ENCODE data around the gene MPL. TPM values are rescaled to one million over a fixed set of nuclear protein-coding genes. Genes with fewer than 3 reads are reported as not detected.

The MPL gene
- total RNA-seq, 1 experiment from 2014 or later, result not detected

DNA sequence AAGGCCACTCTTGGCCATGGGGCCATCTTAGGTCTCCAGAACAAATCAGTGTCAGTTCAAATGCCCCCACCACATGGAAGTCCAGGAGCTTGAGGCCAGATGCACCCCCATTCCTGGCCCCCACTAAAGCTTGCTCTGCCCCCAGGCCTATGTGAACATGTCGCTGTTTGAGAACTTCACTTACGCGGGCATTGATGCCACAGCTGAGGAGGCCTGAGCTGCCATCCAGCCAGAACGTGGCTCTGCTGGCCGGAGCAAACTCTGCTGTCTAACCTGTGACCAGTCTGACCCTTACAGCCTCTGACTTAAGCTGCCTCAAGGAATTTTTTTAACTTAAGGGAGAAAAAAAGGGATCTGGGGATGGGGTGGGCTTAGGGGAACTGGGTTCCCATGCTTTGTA, 15.1 kb upstream of the MPL start:
- H3K4me3 ChIP-seq (ENCODE audit: low read depth, low read length, poor library complexity, severe bottlenecking), result no peak overlapping the region
- H3K4me1 ChIP-seq (ENCODE audit: insufficient read depth, low read length, poor library complexity, severe bottlenecking), result peaks cover 5% of the 10 kb centered on the region
- H3K27ac ChIP-seq (ENCODE audit: low read depth, low read length, poor library complexity, severe bottlenecking), result no peak overlapping the region
- CTCF ChIA-PET, result no interaction called here
- POLR2A ChIA-PET (ENCODE audit: low non-redundant PET), result no interaction called here
- no peak for DNase-seq (ENCODE audit: low spot score)
- intact Hi-C loops (cut with micrococcal nuclease; ENCODE audit: unreplicated experiment), result no loop called here
- TF ChIP-seq, protein P1, sequence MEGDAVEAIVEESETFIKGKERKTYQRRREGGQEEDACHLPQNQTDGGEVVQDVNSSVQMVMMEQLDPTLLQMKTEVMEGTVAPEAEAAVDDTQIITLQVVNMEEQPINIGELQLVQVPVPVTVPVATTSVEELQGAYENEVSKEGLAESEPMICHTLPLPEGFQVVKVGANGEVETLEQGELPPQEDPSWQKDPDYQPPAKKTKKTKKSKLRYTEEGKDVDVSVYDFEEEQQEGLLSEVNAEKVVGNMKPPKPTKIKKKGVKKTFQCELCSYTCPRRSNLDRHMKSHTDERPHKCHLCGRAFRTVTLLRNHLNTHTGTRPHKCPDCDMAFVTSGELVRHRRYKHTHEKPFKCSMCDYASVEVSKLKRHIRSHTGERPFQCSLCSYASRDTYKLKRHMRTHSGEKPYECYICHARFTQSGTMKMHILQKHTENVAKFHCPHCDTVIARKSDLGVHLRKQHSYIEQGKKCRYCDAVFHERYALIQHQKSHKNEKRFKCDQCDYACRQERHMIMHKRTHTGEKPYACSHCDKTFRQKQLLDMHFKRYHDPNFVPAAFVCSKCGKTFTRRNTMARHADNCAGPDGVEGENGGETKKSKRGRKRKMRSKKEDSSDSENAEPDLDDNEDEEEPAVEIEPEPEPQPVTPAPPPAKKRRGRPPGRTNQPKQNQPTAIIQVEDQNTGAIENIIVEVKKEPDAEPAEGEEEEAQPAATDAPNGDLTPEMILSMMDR (conservative IDR thresholded peaks at IDR 0.05; ENCODE audit: low read depth, low read length), result no peak
- no peak for TF ChIP-seq EZH2 (IDR thresholded peaks at IDR 0.05; ENCODE audit: borderline replicate concordance, low read depth, low read length, poor library complexity, severe bottlenecking)
- H3K36me3 ChIP-seq (ENCODE audit: insufficient read depth, low read length, poor library complexity, severe bottlenecking), result no peaks in the 10 kb centered on the region
- no TSS peak for BruUV-seq (replicated peaks)
- H3K9me3 ChIP-seq (ENCODE audit: low read depth, low read length, poor library complexity, severe bottlenecking), result peaks cover under 1% of the 10 kb centered on the region
- no peaks in the 10 kb centered on the region for H3K27me3 ChIP-seq (replicated peaks; ENCODE audit: insufficient read depth, low read depth, low read length, poor library complexity)

DNA sequence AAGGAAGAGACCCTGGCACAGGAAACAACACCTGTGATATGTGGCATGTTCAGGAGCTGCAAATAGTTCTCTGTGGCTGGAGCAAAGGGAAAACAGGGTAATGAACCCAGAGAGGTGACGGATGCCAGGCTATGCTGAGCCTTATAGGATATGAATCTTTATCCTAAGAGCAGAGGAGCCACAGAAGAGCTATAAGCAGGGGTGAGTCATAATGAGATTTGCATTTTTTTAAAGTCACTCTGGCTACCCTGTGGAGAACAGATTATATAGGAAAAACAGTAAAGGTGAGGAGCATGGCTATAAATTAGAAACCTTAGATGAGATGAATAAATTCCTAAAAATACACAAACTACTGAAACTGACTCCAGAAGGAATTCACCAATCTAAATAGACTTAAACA, 12.8 kb upstream of the MPL start:
- Histone ChIP-seq H3K27ac (ENCODE audit: low read depth, low read length, poor library complexity, severe bottlenecking) (no peak overlapping the region), H3K4me1 (ENCODE audit: insufficient read depth, low read length, poor library complexity, severe bottlenecking) (peaks cover 5% of the 10 kb centered on the region), H3K4me3 (ENCODE audit: low read depth, low read length, poor library complexity, severe bottlenecking) (no peak overlapping the region), H3K9me3 (ENCODE audit: low read depth, low read length, poor library complexity, severe bottlenecking) (peaks cover 11% of the 10 kb centered on the region), H3K36me3 (ENCODE audit: insufficient read depth, low read length, poor library complexity, severe bottlenecking) (no peaks in the 10 kb centered on the region), H3K27me3 (replicated peaks; ENCODE audit: insufficient read depth, low read depth, low read length, poor library complexity) (no peaks in the 10 kb centered on the region)
- no peak for TF ChIP-seq EZH2 (IDR thresholded peaks at IDR 0.05; ENCODE audit: borderline replicate concordance, low read depth, low read length, poor library complexity, severe bottlenecking)
- TF ChIP-seq, protein P1 (conservative IDR thresholded peaks at IDR 0.05; ENCODE audit: low read depth, low read length), result no peak
- BruUV-seq (replicated peaks), result no TSS peak
- CTCF ChIA-PET, result interaction anchor here (0.6 kb wide), 1 partner anchor 412 kb away, joined by 3 read pairs; no protein-coding TSS in a partner anchor
- POLR2A ChIA-PET (ENCODE audit: low non-redundant PET), result no interaction called here
- intact Hi-C loops (cut with micrococcal nuclease; ENCODE audit: unreplicated experiment), result no loop called here
- peak; percentile 64 for DNase-seq (ENCODE audit: low spot score)

DNA sequence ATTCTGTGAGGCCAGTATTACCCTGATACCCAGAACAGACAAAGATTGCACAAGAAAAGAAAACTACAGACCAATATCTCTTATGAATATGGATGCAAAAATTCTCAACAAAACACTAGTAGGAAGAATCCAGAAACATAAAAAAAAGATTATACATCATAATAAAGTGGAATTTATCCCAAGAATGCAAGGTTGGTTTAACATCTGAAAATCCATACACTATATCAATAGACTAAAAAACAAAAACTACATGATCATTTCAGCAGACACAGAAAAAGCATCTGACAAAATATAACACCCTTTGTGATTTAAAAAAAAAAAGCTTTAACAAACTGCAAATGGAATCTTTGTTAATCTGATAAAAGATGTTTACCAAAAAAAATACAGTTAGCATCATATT, 12.2 kb upstream of the MPL start:
- DNase-seq (ENCODE audit: low spot score), result no peak
- H3K4me3 ChIP-seq (ENCODE audit: low read depth, low read length, poor library complexity, severe bottlenecking), result no peak overlapping the region
- no peaks in the 10 kb centered on the region for H3K36me3 ChIP-seq (ENCODE audit: insufficient read depth, low read length, poor library complexity, severe bottlenecking)
- H3K27me3 ChIP-seq (replicated peaks; ENCODE audit: insufficient read depth, low read depth, low read length, poor library complexity), result no peaks in the 10 kb centered on the region
- BruUV-seq (replicated peaks), result no TSS peak
- H3K9me3 ChIP-seq (ENCODE audit: low read depth, low read length, poor library complexity, severe bottlenecking), result peaks cover 11% of the 10 kb centered on the region
- CTCF ChIA-PET, result no interaction called here
- POLR2A ChIA-PET (ENCODE audit: low non-redundant PET), result no interaction called here
- peaks cover 8% of the 10 kb centered on the region for H3K4me1 ChIP-seq (ENCODE audit: insufficient read depth, low read length, poor library complexity, severe bottlenecking)
- TF ChIP-seq, protein P1 (conservative IDR thresholded peaks at IDR 0.05; ENCODE audit: low read depth, low read length), result no peak
- no peak for TF ChIP-seq EZH2 (IDR thresholded peaks at IDR 0.05; ENCODE audit: borderline replicate concordance, low read depth, low read length, poor library complexity, severe bottlenecking)
- H3K27ac ChIP-seq (ENCODE audit: low read depth, low read length, poor library complexity, severe bottlenecking), result no peak overlapping the region
- intact Hi-C loops (cut with micrococcal nuclease; ENCODE audit: unreplicated experiment), result no loop called here

All from A673 (cell line).